GM21360 (cell line): ENCODE results near the gene CCDC85C.

Source experiments
- ATAC-seq: cut with Tn5 transposase; IDR thresholded peaks from one replicate; pipeline ENCODE4 v1.9.1; 2021; ENCODE audit warnings: mild to moderate bottlenecking, moderate library complexity; ENCODE audit not compliant: unreplicated experiment

CCDC85C gene

DNA sequence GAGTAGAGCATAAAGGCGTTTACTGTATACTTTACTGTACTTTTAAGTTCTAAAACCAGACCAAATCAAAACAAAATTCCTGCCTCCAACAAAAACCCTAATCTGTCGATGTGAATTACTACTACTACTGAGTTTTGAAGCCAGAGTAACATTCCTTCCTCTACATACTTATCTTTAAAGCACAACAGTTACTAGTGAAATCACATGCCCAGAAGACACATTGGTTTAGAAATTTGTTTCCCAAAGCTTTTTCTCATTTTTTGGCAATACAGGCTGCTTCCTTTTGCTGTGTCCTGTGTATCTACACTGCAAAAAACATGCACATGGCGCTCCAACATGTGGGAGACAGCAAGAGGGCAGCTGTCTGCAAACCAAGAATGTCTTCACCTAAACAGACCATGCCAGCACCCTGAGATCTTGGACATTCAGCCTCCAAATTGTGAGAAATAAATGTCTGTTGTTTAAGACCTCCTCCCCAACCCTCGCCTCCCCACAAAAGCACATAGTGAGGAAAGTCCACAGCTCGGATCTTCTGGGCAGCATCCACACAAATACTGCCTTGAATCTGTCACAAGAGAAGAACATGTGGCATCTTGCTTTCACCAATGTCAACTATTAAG lies 144.4 kb downstream of the CCDC85C start:
- ATAC-seq, result no peak

DNA sequence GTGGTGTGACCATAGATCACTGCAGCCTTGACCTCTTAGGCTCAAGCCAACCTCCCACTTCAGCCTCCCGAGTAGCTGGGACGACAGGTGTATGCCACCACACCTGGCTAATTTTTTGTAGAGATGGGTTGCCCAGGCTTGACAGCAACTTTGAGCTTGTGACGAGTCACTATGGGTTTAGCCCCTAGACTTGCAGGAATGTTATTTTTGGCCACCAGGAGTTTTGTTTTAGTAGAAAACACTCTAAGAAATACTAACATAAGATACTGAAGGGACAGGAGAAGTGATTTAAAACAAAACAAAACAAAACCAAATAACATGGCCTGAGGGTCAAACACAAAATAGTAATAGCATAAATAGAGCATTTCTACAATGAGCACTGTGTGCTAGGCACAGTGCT lies 149.8 kb downstream of the CCDC85C start:
- ATAC-seq, result no peak

DNA sequence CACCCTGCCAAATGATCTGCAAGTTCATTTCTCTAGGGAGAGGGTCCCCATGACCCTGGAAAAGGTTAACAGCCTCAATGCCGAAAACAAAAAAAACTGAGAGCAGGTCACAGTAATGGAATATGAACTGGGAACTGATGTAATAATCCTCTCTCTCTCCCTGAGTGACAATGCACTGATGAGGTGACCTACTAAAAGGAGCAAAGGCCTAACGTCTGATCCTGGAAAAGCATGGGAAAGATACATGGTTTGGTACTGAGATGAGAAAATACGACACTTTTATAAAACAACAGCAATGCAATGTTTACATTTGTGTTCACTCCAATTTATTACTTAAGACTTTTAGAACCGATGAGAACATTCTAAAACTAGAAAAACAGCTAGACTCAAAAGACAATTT lies 151.0 kb downstream of the CCDC85C start:
- ATAC-seq, result no peak

DNA sequence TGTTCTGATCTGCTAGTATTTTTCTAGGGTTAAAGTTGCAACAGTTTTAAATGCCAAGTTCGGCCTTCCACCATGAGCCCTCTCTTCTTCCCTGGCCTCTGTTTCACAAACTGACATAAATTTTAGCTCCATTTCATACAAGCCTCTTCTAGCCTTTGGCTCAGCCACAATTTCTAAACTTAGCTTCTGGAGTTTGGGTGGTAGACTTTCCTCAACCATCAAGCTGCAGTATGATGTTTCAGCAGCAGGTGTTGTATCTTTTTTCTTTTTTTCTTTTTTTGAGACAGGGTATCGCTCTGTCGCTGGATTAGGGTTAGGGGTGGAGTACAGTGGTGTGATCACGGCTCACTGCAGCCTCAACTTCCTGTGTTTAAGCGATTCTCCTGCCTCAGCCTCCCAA lies 152.8 kb downstream of the CCDC85C start:
- no peak for ATAC-seq

DNA sequence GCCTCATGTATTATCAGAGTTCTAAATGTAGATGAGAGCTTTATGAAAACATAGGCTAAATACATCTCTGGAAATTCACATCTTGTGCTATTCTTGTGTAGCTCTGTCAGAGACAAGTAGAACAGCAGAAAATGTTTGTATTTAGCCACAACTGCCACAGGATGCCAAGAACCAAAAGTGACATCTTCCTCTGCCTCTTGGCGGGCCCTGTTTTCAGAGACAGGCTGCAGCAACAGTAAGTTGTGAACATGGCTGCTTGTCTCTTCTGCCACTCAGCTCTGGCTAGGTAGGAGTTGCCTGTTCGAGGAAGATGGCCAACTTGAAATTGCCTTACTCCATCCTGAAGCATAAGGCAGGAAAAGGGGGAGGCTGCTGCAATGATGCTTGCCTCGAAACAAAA lies 153.7 kb downstream of the CCDC85C start:
- ATAC-seq, result no peak
